GM13977 (cell line): ENCODE measurements around the gene SKIL.

Experiments
- DNase-seq: peaks from one replicate; pipeline ENCODE4 v3.0.0; 2012; ENCODE audit warnings: low spot score
- in situ Hi-C: fragments of 300-500 bp; cut with MboI; formaldehyde crosslinking; loops from one replicate; pipeline ENCODE4 v1.12.0; 2022; ENCODE audit warnings: low sequenced_read_pairs, low pct_unique_long_range_greater_than_20kb, mixed read lengths, inconsistent platforms; ENCODE audit not compliant: unreplicated experiment
- TF ChIP-seq, protein P1 (sequence below): IDR thresholded peaks from 2 replicates; pipeline ENCODE4 v1.5.1; 2012; ENCODE audit warnings: mild to moderate bottlenecking, control low read depth; ENCODE audit not compliant: insufficient read depth; ENCODE audit errors: extremely low read depth, missing control alignments

The SKIL gene

GRCh38 chr3:170429050-170429449 lies 71.5 kb downstream of the SKIL start:
- no peak for DNase-seq
- in situ Hi-C loops: no loop called here
- TF ChIP-seq, protein P1, sequence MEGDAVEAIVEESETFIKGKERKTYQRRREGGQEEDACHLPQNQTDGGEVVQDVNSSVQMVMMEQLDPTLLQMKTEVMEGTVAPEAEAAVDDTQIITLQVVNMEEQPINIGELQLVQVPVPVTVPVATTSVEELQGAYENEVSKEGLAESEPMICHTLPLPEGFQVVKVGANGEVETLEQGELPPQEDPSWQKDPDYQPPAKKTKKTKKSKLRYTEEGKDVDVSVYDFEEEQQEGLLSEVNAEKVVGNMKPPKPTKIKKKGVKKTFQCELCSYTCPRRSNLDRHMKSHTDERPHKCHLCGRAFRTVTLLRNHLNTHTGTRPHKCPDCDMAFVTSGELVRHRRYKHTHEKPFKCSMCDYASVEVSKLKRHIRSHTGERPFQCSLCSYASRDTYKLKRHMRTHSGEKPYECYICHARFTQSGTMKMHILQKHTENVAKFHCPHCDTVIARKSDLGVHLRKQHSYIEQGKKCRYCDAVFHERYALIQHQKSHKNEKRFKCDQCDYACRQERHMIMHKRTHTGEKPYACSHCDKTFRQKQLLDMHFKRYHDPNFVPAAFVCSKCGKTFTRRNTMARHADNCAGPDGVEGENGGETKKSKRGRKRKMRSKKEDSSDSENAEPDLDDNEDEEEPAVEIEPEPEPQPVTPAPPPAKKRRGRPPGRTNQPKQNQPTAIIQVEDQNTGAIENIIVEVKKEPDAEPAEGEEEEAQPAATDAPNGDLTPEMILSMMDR: no peak

DNA sequence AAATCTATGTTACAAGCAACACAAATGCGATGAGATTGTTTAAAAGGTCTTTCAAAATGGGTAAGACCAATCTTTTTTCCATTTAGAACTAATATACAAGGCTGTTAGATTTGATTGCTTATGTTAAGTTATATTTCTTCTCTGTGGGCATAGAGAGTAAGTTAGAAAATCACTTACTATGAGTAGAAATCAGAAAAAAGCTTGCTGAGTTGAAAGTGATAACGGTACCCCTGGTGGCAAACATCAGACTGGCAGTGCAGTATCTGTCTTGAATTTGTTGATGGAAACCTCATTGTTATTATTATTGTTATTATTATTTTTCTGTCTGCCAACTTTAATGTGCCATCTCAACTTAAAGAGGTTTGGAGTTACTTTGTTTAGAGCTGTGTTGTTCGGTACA lies 73.5 kb downstream of the SKIL start:
- in situ Hi-C loops: no loop called here
- TF ChIP-seq, protein P1: no peak
- no peak for DNase-seq

DNA sequence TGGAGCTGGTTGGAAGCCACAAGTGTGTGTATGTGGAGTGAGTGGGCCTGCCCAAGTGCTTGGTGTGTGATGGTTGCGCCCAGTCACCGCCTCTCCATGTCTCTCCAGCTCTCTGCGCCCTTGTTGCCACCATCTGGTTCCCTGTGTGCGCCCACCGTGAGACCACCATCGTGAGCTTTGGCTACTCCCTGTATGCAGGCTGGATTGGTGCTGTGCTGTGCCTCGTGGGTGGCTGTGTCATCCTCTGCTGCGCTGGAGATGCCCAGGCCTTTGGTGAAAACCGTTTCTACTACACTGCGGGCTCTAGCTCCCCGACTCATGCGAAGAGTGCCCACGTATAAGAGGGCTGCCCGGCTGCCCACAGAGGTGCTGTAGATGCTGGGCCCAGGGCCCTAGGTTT lies 74.9 kb downstream of the SKIL start:
- in situ Hi-C loops: no loop called here
- no peak for DNase-seq
- TF ChIP-seq, protein P1: no peak

GRCh38 chr3:170436697-170437096 lies 79.2 kb downstream of the SKIL start:
- in situ Hi-C loops: no loop called here
- no peak for DNase-seq
- TF ChIP-seq, protein P1: no peak

DNA sequence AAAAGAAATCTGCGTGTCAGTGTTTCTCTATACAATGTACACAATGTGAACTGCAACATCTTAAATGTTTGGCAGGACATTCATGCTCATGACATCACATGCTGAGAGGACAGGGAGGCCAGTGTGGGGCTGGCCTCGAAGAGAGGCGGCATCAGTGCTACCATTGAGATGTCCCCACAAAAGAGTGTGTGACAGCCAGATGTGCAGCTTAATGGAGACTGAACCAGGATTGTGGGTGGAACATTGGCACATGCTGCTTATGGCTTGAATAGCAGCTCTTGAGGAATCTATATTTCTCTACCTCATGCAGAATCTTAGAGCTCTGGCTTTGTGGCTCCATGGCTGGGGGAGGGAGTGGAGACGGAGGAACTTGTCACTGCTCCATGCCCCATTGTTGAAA lies 79.7 kb downstream of the SKIL start:
- in situ Hi-C loops: no loop called here
- DNase-seq: no peak
- TF ChIP-seq, protein P1: no peak

DNA sequence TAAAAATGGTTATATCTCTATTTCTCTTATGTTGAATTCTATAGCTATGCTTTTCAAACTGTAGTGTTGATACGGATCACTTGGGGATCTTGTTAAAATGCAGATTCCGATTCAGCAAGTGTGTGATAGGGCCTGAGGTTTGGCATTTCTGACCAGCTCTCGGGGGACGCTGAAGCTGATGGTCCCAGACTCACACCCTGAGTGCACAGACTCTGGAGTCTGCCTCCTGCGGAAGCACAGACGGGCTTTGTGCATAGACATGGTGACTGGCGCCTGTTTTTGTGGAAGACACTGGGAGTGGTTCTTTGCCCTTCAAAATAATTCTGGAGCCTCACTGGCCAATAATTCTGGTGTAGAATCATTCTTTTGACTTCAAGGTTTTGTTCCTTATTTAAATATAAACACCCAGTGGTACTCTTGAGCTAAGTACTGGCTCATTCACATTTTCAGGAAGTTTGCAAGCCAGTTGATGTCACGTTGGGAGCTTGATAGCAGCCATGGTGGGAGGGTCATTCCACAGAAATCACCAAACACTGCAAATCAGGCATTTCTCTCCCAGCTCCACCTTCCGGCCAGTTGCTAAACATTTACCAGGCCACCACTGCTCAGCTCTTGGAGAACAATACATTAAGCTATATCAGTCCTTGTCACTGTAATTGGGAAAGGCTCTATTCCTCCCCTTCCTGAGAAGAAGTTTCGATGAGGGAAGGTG lies 80.3 kb downstream of the SKIL start:
- in situ Hi-C loops: no loop called here
- TF ChIP-seq, protein P1: no peak
- DNase-seq: no peak
